Gastrocnemius medialis (tissue), 4 donors: Measurements from ENCODE around the gene ARHGEF26.

ENCODE experiments used
- CTCF ChIP-seq, 5 experiments: fragments of 450-650 bp in 3 of 5; fragments of 200-600 bp in 2 of 5; sonication (generic) in 2 of 5; IDR thresholded peaks in 4 of 5; conservative IDR thresholded peaks in 1 of 5; 1 replicate in 4 of 5; 2 replicates in 1 of 5; pipeline ENCODE4 v1.5.1; 2016 to 2019; ENCODE audit warnings: antibody characterized with exemption in 5 of 5, mild to moderate bottlenecking in 3 of 5, moderate library complexity in 3 of 5
- POLR2A ChIP-seq, 2 donors: fragments of 450-650 bp; IDR thresholded peaks; one replicate each; pipeline ENCODE4 v1.6.1; 2017; ENCODE audit warnings: antibody characterized with exemption in 2 of 2, mild to moderate bottlenecking in 2 of 2, moderate library complexity in 2 of 2

GRCh38 chr3:154170300-154170699 lies 49.1 kb downstream of the ARHGEF26 start:
- TF ChIP-seq POLR2A (IDR thresholded peaks at IDR 0.05) (no peak), CTCF (IDR thresholded peaks at IDR 0.05 in 4 of 5, conservative IDR thresholded peaks at IDR 0.05 in 1 of 5) (no peak)
